ENCODE measurements around the gene SAPCD2.

Gene SAPCD2

GRCh38 chr9:137045294-137046087 is 24.9 kb downstream of the SAPCD2 start:
- TF ChIP-seq, protein P1, sequence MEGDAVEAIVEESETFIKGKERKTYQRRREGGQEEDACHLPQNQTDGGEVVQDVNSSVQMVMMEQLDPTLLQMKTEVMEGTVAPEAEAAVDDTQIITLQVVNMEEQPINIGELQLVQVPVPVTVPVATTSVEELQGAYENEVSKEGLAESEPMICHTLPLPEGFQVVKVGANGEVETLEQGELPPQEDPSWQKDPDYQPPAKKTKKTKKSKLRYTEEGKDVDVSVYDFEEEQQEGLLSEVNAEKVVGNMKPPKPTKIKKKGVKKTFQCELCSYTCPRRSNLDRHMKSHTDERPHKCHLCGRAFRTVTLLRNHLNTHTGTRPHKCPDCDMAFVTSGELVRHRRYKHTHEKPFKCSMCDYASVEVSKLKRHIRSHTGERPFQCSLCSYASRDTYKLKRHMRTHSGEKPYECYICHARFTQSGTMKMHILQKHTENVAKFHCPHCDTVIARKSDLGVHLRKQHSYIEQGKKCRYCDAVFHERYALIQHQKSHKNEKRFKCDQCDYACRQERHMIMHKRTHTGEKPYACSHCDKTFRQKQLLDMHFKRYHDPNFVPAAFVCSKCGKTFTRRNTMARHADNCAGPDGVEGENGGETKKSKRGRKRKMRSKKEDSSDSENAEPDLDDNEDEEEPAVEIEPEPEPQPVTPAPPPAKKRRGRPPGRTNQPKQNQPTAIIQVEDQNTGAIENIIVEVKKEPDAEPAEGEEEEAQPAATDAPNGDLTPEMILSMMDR (IDR thresholded peaks at IDR 0.05; ENCODE audit: insufficient read depth, low read length, poor library complexity, severe bottlenecking): no peak
- Histone ChIP-seq H3K36me3 (ENCODE audit: control insufficient read depth, insufficient read depth, low read length) (no peaks in the 10 kb centered on the region), H3K27me3 (replicated peaks; ENCODE audit: control insufficient read depth, insufficient read depth, low read length) (no peaks in the 10 kb centered on the region; the same call in 1 of the 2 replicates), H3K4me3 (replicated peaks; ENCODE audit: low read depth, low read length) (peak overlapping the region; percentile 22; the same call in 1 of the 2 replicates)
- no peak for DNase-seq (ENCODE audit: extremely low read depth, insufficient read length)

GRCh38 chr9:137044502-137045177 is 25.7 kb downstream of the SAPCD2 start:
- Histone ChIP-seq H3K4me3 (replicated peaks; ENCODE audit: low read depth, low read length) (no peak overlapping the region), H3K36me3 (ENCODE audit: control insufficient read depth, insufficient read depth, low read length) (no peaks in the 10 kb centered on the region), H3K27me3 (replicated peaks; ENCODE audit: control insufficient read depth, insufficient read depth, low read length) (no peaks in the 10 kb centered on the region; the same call in 1 of the 2 replicates)
- TF ChIP-seq, protein P1 (IDR thresholded peaks at IDR 0.05; ENCODE audit: insufficient read depth, low read length, poor library complexity, severe bottlenecking): no peak
- no peak for DNase-seq (ENCODE audit: extremely low read depth, insufficient read length)

DNA sequence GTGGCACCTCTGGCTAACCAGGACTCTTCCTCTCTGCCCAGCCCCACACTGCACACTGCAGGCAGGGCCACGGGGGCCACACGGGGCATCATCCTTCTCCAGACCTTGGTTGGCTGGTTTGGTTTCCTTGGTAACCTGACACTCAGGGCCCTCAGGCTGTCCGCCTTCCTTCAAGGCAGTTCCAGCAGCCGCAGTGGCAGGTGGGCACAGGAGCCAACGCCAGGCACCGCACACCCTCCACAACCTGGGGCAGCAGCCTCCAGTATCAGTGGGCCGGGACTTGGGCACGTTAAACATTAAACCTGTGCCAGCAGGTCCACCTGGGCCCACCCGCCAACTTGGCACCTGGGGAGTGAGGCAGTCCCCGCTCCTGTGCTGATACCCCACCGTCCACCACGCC is 26.3 kb downstream of the SAPCD2 start:
- no peaks in the 10 kb centered on the region; the same call in 1 of the 2 replicates for H3K27me3 ChIP-seq (replicated peaks; ENCODE audit: control insufficient read depth, insufficient read depth, low read length)
- TF ChIP-seq, protein P1 (IDR thresholded peaks at IDR 0.05; ENCODE audit: insufficient read depth, low read length, poor library complexity, severe bottlenecking): no peak
- no peaks in the 10 kb centered on the region for H3K36me3 ChIP-seq (ENCODE audit: control insufficient read depth, insufficient read depth, low read length)
- no peak for DNase-seq (ENCODE audit: extremely low read depth, insufficient read length)
- H3K4me3 ChIP-seq (replicated peaks; ENCODE audit: low read depth, low read length): no peak overlapping the region

DNA sequence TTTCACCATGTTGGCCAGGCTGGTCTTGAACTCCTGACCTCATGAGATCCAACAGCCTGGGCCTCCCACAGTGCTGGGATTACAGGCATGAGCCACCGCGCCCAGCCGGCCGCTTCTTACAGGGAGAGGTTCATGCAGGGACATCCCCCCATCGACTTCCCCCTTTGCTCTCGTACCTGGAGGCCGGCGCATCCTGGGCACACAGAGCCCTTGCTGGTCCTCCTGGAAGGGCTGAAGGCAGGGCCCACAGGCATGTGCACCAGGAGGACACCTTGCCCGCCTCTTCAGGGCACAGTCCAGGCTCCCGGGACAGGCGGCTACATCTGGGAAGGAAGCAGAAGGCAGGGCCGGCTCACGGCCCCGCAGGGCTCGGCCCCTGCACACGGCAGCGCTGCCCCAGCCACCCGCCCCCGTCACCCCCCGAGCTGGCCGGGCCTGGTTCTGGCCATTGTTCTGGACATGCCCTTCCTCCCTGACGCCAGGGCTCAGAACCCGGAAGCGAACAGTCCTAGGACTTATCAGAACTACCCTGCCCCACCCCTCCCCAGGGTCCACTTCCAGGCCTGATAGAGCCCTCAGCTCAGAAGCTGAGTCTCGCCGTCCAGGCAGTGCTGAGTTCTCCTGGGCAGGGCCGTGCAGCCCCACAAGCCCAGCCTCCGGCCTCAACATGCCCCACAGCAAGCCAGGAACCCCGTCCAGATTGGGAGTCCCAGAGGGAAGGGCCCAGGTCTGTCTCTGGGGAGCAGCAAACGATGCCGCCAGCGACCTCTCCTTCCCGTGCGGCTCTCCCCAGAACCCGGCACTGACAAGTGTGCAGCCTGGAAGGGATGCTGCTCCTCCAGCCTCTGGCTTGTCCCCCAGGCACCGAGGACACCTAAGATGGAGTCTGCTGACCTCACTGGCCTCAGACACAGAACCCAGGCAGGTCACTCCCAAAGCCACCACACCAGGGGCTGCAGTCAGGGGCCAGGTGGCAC is 27.3 kb downstream of the SAPCD2 start:
- Histone ChIP-seq H3K27me3 (replicated peaks; ENCODE audit: control insufficient read depth, insufficient read depth, low read length) (no peaks in the 10 kb centered on the region; the same call in 1 of the 2 replicates), H3K36me3 (ENCODE audit: control insufficient read depth, insufficient read depth, low read length) (no peaks in the 10 kb centered on the region), H3K4me3 (replicated peaks; ENCODE audit: low read depth, low read length) (no peak overlapping the region)
- no peak for DNase-seq (ENCODE audit: extremely low read depth, insufficient read length)
- TF ChIP-seq, protein P1 (IDR thresholded peaks at IDR 0.05; ENCODE audit: insufficient read depth, low read length, poor library complexity, severe bottlenecking): no peak

DNA sequence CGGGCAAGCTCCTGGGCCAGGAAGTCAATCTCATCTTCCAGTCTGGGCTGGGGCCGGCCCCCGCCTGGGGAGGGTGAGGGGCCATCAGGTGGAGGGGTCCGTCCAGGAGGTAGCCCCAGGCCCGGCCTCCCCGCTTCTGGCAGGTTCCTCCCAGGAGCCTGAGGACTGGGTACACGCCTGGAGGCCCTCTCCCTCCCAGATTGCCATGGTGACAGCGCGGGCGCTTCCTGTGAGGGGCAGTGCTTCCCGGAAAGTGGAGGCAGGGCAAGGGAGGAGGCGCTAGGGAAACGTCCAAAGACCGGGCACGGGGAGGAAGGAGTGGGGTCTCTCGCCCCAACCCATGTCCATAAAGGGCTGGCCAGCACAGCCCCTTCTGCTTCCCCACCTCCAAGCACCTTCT is 29.2 kb downstream of the SAPCD2 start:
- no peak for DNase-seq (ENCODE audit: extremely low read depth, insufficient read length)
- TF ChIP-seq, protein P1 (IDR thresholded peaks at IDR 0.05; ENCODE audit: insufficient read depth, low read length, poor library complexity, severe bottlenecking): no peak

More for the DNA sequence above, 29.2 kb downstream of the SAPCD2 start:
- Histone ChIP-seq H3K27me3 (replicated peaks; ENCODE audit: control insufficient read depth, insufficient read depth, low read length) (no peaks in the 10 kb centered on the region; the same call in 1 of the 2 replicates), H3K4me3 (replicated peaks; ENCODE audit: low read depth, low read length) (no peak overlapping the region), H3K36me3 (ENCODE audit: control insufficient read depth, insufficient read depth, low read length) (no peaks in the 10 kb centered on the region)
